HEK293 (cell line): ENCODE data around the gene SLC16A4.

Experiments used
- CTCF ChIA-PET: fragments of 350-600 bp; formaldehyde crosslinking; extraction: SDS; loops from one replicate; lab custom pipeline; 2021; ENCODE audit warnings: antibody characterized with exemption; lab: Yijun Ruan, JAX
- POLR2A ChIA-PET: fragments of 300-600 bp; formaldehyde crosslinking; extraction: SDS; loops from one replicate; lab custom pipeline; 2020; ENCODE audit warnings: antibody characterized with exemption, inconsistent platforms; lab: Yijun Ruan, JAX
- H3K27ac ChIP-seq: fragments of 200-500 bp; sonication (Bioruptor generic); 2 replicates; pipeline ENCODE4 v1.5.1; 2014; ENCODE audit warnings: low read depth, low read length, control low read depth, inconsistent platforms; ENCODE audit errors: extremely low read depth
- H3K36me3 ChIP-seq, 2 experiments: fragments of 200-500 bp in 1 of 2; sonication (Bioruptor generic) in 1 of 2; 1 replicate in 1 of 2; 2 replicates in 1 of 2; pipeline ENCODE4 v1.5.1; 2014 to 2017; ENCODE audit warnings: inconsistent platforms in 2 of 2, low read length in 2 of 2; ENCODE audit not compliant: control insufficient read depth in 2 of 2, insufficient read depth in 1 of 2
- H3K4me1 ChIP-seq: fragments of 200-500 bp; sonication (Bioruptor generic); 2 replicates; pipeline ENCODE4 v1.5.1; 2014; ENCODE audit warnings: mild to moderate bottlenecking, low read length, inconsistent platforms; ENCODE audit not compliant: control insufficient read depth, insufficient read depth
- H3K4me3 ChIP-seq: 2 replicates; pipeline ENCODE4 v1.5.1; 2011; ENCODE audit warnings: low read depth, mild to moderate bottlenecking, control low read depth, low read length, moderate library complexity
- H3K9me3 ChIP-seq: fragments of 200-500 bp; sonication (Bioruptor generic); 2 replicates; pipeline ENCODE4 v1.5.1; 2014; ENCODE audit warnings: low read depth, low read length, inconsistent platforms; ENCODE audit not compliant: control insufficient read depth, insufficient read depth
- BCL11B ChIP-seq: fragments of 450-650 bp; formaldehyde crosslinking; IDR thresholded peaks from 2 replicates; pipeline ENCODE4 v1.5.1; 2016; ENCODE audit warnings: low read depth, missing biosample characterization, missing genetic modification characterization
- CTCF ChIP-seq: fragments of 450-650 bp; formaldehyde crosslinking; IDR thresholded peaks from 2 replicates; pipeline ENCODE4 v1.5.1; 2016; ENCODE audit warnings: missing biosample characterization, missing genetic modification characterization
- MYNN ChIP-seq: fragments of 450-650 bp; formaldehyde crosslinking; IDR thresholded peaks from 2 replicates; pipeline ENCODE4 v1.5.1; 2016; ENCODE audit warnings: missing biosample characterization, missing genetic modification characterization, borderline replicate concordance
- PRDM10 ChIP-seq: fragments of 450-650 bp; formaldehyde crosslinking; IDR thresholded peaks from 2 replicates; pipeline ENCODE4 v1.5.1; 2016; ENCODE audit warnings: missing biosample characterization, missing genetic modification characterization
- SP2 ChIP-seq: fragments of 450-650 bp; formaldehyde crosslinking; IDR thresholded peaks from 2 replicates; pipeline ENCODE4 v1.5.1; 2016; ENCODE audit warnings: missing biosample characterization, missing genetic modification characterization
- ZBTB10 ChIP-seq: fragments of 450-650 bp; formaldehyde crosslinking; IDR thresholded peaks from 2 replicates; pipeline ENCODE4 v1.5.1; 2016; ENCODE audit warnings: missing biosample characterization, missing genetic modification characterization
- ZNF157 ChIP-seq: fragments of 450-650 bp; formaldehyde crosslinking; IDR thresholded peaks from 2 replicates; pipeline ENCODE4 v1.5.1; 2016; ENCODE audit warnings: missing biosample characterization, missing genetic modification characterization
- ZNF26 ChIP-seq: fragments of 450-650 bp; formaldehyde crosslinking; IDR thresholded peaks from 2 replicates; pipeline ENCODE4 v1.5.1; 2016; ENCODE audit warnings: missing biosample characterization, missing genetic modification characterization
- ZNF266 ChIP-seq: fragments of 450-650 bp; formaldehyde crosslinking; IDR thresholded peaks from 2 replicates; pipeline ENCODE4 v1.5.1; 2016; ENCODE audit warnings: missing biosample characterization, missing genetic modification characterization, low read depth
- ZNF280D ChIP-seq: fragments of 450-650 bp; formaldehyde crosslinking; IDR thresholded peaks from 2 replicates; pipeline ENCODE4 v1.5.1; 2016; ENCODE audit warnings: missing biosample characterization, missing genetic modification characterization
- ZNF677 ChIP-seq: fragments of 450-650 bp; IDR thresholded peaks from 2 replicates; pipeline ENCODE4 v1.5.0; 2018; ENCODE audit warnings: missing biosample characterization, mild to moderate bottlenecking, missing genetic modification characterization, moderate library complexity
- ZSCAN16 ChIP-seq: fragments of 450-650 bp; formaldehyde crosslinking; IDR thresholded peaks from 2 replicates; pipeline ENCODE4 v1.5.1; 2016; ENCODE audit warnings: missing biosample characterization, missing genetic modification characterization
- ZSCAN23 ChIP-seq: fragments of 450-650 bp; formaldehyde crosslinking; IDR thresholded peaks from 2 replicates; pipeline ENCODE4 v1.5.1; 2016; ENCODE audit warnings: missing biosample characterization, missing genetic modification characterization
- TF ChIP-seq, protein P1 (sequence below): fragments of 450-650 bp; formaldehyde crosslinking; IDR thresholded peaks from 2 replicates; pipeline ENCODE4 v1.5.1; 2017; ENCODE audit warnings: missing biosample characterization, missing genetic modification characterization
- TF ChIP-seq, protein P2 (sequence below): fragments of 450-650 bp; formaldehyde crosslinking; IDR thresholded peaks from 2 replicates; pipeline ENCODE4 v1.5.1; 2016; ENCODE audit warnings: missing biosample characterization, missing genetic modification characterization
- TF ChIP-seq, protein P3 (sequence below): fragments of 450-650 bp; formaldehyde crosslinking; IDR thresholded peaks from 2 replicates; pipeline ENCODE4 v1.5.1; 2016; ENCODE audit warnings: missing biosample characterization, missing genetic modification characterization

SLC16A4 gene

DNA sequence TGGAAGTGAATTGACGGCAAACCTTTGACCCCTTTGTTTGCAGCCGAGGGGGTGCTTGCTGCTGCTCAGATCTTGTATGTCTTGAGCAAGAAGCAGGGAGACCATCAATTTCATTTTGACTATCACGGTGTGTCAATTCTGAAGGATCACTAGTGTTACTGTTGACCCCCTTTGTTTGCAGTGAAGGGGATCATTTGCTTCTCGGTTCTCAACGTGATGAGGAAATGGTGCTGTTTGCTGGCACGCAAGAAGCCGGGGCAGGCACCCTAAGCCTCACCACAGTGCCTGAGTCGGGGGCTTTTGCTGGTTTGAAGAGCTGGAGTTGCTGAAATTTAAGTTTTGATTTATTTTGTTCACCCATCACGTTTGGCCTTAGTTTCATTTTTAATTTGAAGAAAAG is 44.1 kb downstream of the SLC16A4 start:
- Histone ChIP-seq H3K4me3 (no peak overlapping the region), H3K9me3 (no peaks in the 10 kb centered on the region), H3K27ac (no peak overlapping the region), H3K36me3 (peaks cover 17 to 69% of the 10 kb centered on the region in 2 experiments; a peak in 2 of 3 replicates), H3K4me1 (peaks cover 25% of the 10 kb centered on the region)
- CTCF ChIA-PET: interaction anchor here (1.0 to 1.7 kb wide), 2 partner anchors 9 to 139 kb away, joined by 4 to 7 read pairs; no protein-coding TSS in a partner anchor
- POLR2A ChIA-PET: interaction anchor here (4.1 kb wide), 1 partner anchor 8 kb away, joined by 30 read pairs; the partner anchor contains the start of gene RBM15
- TF ChIP-seq BCL11B: no peak
- TF ChIP-seq ZNF26: no peak
- TF ChIP-seq CTCF (tag by site-specific recombination): no peak
- TF ChIP-seq PRDM10 (tag by site-specific recombination): no peak
- TF ChIP-seq, protein P1, sequence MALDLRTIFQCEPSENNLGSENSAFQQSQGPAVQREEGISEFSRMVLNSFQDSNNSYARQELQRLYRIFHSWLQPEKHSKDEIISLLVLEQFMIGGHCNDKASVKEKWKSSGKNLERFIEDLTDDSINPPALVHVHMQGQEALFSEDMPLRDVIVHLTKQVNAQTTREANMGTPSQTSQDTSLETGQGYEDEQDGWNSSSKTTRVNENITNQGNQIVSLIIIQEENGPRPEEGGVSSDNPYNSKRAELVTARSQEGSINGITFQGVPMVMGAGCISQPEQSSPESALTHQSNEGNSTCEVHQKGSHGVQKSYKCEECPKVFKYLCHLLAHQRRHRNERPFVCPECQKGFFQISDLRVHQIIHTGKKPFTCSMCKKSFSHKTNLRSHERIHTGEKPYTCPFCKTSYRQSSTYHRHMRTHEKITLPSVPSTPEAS: no peak
- no peak for TF ChIP-seq ZSCAN16 (tag by site-specific recombination)
- no peak for TF ChIP-seq ZNF266
- TF ChIP-seq MYNN (tag by site-specific recombination): no peak
- TF ChIP-seq SP2 (tag by site-specific recombination): no peak
- TF ChIP-seq, protein P2, sequence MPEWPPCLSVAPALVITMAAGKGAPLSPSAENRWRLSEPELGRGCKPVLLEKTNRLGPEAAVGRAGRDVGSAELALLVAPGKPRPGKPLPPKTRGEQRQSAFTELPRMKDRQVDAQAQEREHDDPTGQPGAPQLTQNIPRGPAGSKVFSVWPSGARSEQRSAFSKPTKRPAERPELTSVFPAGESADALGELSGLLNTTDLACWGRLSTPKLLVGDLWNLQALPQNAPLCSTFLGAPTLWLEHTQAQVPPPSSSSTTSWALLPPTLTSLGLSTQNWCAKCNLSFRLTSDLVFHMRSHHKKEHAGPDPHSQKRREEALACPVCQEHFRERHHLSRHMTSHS (tag by site-specific recombination): no peak
- no peak for TF ChIP-seq ZNF157 (tag by site-specific recombination)
- no peak for TF ChIP-seq ZSCAN23 (tag by site-specific recombination)
- no peak for TF ChIP-seq ZBTB10
- no peak for TF ChIP-seq ZNF280D (tag by site-specific recombination)
- no peak for TF ChIP-seq ZNF677 (tag by site-specific recombination)
- TF ChIP-seq, protein P3, sequence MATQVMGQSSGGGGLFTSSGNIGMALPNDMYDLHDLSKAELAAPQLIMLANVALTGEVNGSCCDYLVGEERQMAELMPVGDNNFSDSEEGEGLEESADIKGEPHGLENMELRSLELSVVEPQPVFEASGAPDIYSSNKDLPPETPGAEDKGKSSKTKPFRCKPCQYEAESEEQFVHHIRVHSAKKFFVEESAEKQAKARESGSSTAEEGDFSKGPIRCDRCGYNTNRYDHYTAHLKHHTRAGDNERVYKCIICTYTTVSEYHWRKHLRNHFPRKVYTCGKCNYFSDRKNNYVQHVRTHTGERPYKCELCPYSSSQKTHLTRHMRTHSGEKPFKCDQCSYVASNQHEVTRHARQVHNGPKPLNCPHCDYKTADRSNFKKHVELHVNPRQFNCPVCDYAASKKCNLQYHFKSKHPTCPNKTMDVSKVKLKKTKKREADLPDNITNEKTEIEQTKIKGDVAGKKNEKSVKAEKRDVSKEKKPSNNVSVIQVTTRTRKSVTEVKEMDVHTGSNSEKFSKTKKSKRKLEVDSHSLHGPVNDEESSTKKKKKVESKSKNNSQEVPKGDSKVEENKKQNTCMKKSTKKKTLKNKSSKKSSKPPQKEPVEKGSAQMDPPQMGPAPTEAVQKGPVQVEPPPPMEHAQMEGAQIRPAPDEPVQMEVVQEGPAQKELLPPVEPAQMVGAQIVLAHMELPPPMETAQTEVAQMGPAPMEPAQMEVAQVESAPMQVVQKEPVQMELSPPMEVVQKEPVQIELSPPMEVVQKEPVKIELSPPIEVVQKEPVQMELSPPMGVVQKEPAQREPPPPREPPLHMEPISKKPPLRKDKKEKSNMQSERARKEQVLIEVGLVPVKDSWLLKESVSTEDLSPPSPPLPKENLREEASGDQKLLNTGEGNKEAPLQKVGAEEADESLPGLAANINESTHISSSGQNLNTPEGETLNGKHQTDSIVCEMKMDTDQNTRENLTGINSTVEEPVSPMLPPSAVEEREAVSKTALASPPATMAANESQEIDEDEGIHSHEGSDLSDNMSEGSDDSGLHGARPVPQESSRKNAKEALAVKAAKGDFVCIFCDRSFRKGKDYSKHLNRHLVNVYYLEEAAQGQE (tag by site-specific recombination): no peak
